CD14-positive monocyte (primary cell): Measurements from ENCODE around the gene TDRD7. TPM values are rescaled to one million over a fixed set of nuclear protein-coding genes. Genes with fewer than 3 reads are reported as not detected.

Experiments
- DNase-seq, 3 donors: peaks; one replicate each; pipeline ENCODE4 v3.0.0-alpha.2; 2011 to 2022
- H2AFZ ChIP-seq: 2 replicates; pipeline ENCODE4 v1.6.0; 2012; ENCODE audit warnings: mild to moderate bottlenecking, low read depth, low read length, inconsistent platforms; ENCODE audit not compliant: insufficient read depth, poor library complexity, severe bottlenecking
- H3K27ac ChIP-seq, 2 donors: 1 replicate in 1 of 2; 2 replicates in 1 of 2; pipeline ENCODE4 v1.5.1; 2012 to 2013; ENCODE audit warnings: low read length in 2 of 2, control low read depth in 1 of 2, inconsistent platforms in 1 of 2, low read depth in 1 of 2, mild to moderate bottlenecking in 1 of 2
- H3K27me3 ChIP-seq, 2 donors: one replicate each; pipeline versions ENCODE4 v1.6.0 to v1.6.1; 2011 to 2013; ENCODE audit warnings: low read length in 2 of 2; ENCODE audit not compliant: control insufficient read depth in 2 of 2, insufficient read depth in 2 of 2
- H3K36me3 ChIP-seq, 2 donors: replicated peaks in 1 of 2; 1 replicate in 1 of 2; 2 replicates in 1 of 2; pipeline versions ENCODE4 v1.5.1 to v1.6.1; 2012 to 2013; ENCODE audit warnings: low read length in 2 of 2, control low read depth in 1 of 2, inconsistent platforms in 1 of 2, mild to moderate bottlenecking in 1 of 2; ENCODE audit not compliant: insufficient read depth in 2 of 2, control insufficient read depth in 1 of 2
- H3K4me1 ChIP-seq, 2 donors: 1 replicate in 1 of 2; 2 replicates in 1 of 2; pipeline versions ENCODE4 v1.5.1 to v1.6.1; 2012 to 2013; ENCODE audit warnings: low read length in 2 of 2, control low read depth in 1 of 2, inconsistent platforms in 1 of 2, mild to moderate bottlenecking in 1 of 2, moderate library complexity in 1 of 2; ENCODE audit not compliant: insufficient read depth in 2 of 2, control insufficient read depth in 1 of 2
- H3K4me2 ChIP-seq: replicated peaks from 2 replicates; pipeline ENCODE3; 2012; ENCODE audit warnings: low read length, moderate library complexity, mild to moderate bottlenecking; ENCODE audit not compliant: poor library complexity, severe bottlenecking; ENCODE audit errors: extremely low read depth
- H3K4me3 ChIP-seq, 3 experiments: fragments of 200-600 bp in 1 of 3; sonication (generic) in 1 of 3; replicated peaks in 1 of 3; 1 replicate in 2 of 3; 2 replicates in 1 of 3; pipeline ENCODE4 v1.5.1; 2011 to 2013; ENCODE audit warnings: low read length in 3 of 3, mild to moderate bottlenecking in 3 of 3, control low read depth in 2 of 3, low read depth in 2 of 3, inconsistent platforms in 1 of 3, moderate library complexity in 1 of 3
- H3K79me2 ChIP-seq: 2 replicates; pipeline ENCODE4 v1.6.0; 2012; ENCODE audit warnings: mild to moderate bottlenecking, control low read depth, inconsistent platforms, low read length, moderate library complexity; ENCODE audit not compliant: insufficient read depth
- H3K9ac ChIP-seq: 2 replicates; pipeline ENCODE4 v1.6.0; 2017; ENCODE audit warnings: low read length, mild to moderate bottlenecking; ENCODE audit not compliant: insufficient read depth, poor library complexity, severe bottlenecking
- H3K9me3 ChIP-seq, 2 donors: replicated peaks in 1 of 2; 1 replicate in 1 of 2; 2 replicates in 1 of 2; pipeline versions ENCODE4 v1.5.1 to v1.6.1; 2012 to 2013; ENCODE audit warnings: low read length in 2 of 2, control low read depth in 1 of 2; ENCODE audit not compliant: control insufficient read depth in 1 of 2, insufficient read depth in 1 of 2
- H4K20me1 ChIP-seq: 2 replicates; pipeline ENCODE4 v1.6.0; 2012; ENCODE audit warnings: mild to moderate bottlenecking, low read length, control low read depth, moderate library complexity; ENCODE audit not compliant: insufficient read depth
- H3K27ac Mint-ChIP-seq, 7 donors: one replicate each; pipeline ENCODE4 v1.8.0; 2020; ENCODE audit warnings: mild to moderate bottlenecking in 7 of 7, mixed read lengths in 7 of 7, moderate library complexity in 6 of 7, inconsistent platforms in 2 of 7
- H3K27me3 Mint-ChIP-seq, 3 donors: one replicate each; pipeline ENCODE4 v1.8.0; 2021 to 2022; ENCODE audit warnings: low read depth in 3 of 3, mild to moderate bottlenecking in 3 of 3, mixed read lengths in 3 of 3, moderate library complexity in 3 of 3, inconsistent platforms in 1 of 3
- H3K36me3 Mint-ChIP-seq, 2 donors: one replicate each; pipeline ENCODE4 v1.8.0; 2020; ENCODE audit warnings: mixed read lengths in 2 of 2, inconsistent platforms in 1 of 2, mild to moderate bottlenecking in 1 of 2
- H3K4me1 Mint-ChIP-seq: one replicate; pipeline ENCODE4 v1.8.0; 2020; ENCODE audit warnings: mild to moderate bottlenecking, mixed read lengths
- H3K4me3 Mint-ChIP-seq, 2 donors: one replicate each; pipeline ENCODE4 v1.8.0; 2020; ENCODE audit warnings: mild to moderate bottlenecking in 2 of 2, mixed read lengths in 2 of 2, moderate library complexity in 1 of 2
- H3K9me3 Mint-ChIP-seq, 7 donors: one replicate each; pipeline ENCODE4 v1.8.0; 2020 to 2022; ENCODE audit warnings: mixed read lengths in 7 of 7, mild to moderate bottlenecking in 6 of 7, moderate library complexity in 6 of 7, inconsistent platforms in 2 of 7
- CTCF ChIP-seq: fragments of 200-600 bp; IDR thresholded peaks from one replicate; pipeline ENCODE4 v1.8.0; 2022; ENCODE audit warnings: antibody characterized with exemption, mild to moderate bottlenecking
- WGBS: methylation state at CpG from one replicate; pipeline ENCODE4 v1.1.5; 2013; ENCODE audit warnings: missing lambda C conversion rate; ENCODE audit not compliant: insufficient coverage; 5-methylcytosine and 5-hydroxymethylcytosine counted together
- intact Hi-C, 2 donors: fragments of 100-400 bp; cut with micrococcal nuclease; formaldehyde crosslinking; loops; one replicate each; pipeline versions ENCODE4 v1.15.0 to v1.15.1; 2023
- polyA plus RNA-seq, 3 donors: library from polyadenylated mRNA; depleted of rRNA in 1 of 3; unstranded in 2 of 3; stranded (reverse) in 1 of 3; fragments of 300-500 nt in 2 of 3; fragments of >200 nt in 1 of 3; fragmentation: Illumina TruSeq in 2 of 3; gene quantifications; 1 replicate in 2 of 3; 2 replicates in 1 of 3; pipeline ENCODE4 v1.2.3, GENCODE V29; 2012 to 2021

The TDRD7 gene
- polyA plus RNA-seq, 3 donors: 8.1 to 12.0 (median 11.1) TPM

- Mint-ChIP-seq H3K4me1 (peaks cover 2% of the 10 kb centered on the region), H3K36me3 (no peaks in the 10 kb centered on the region), H3K4me3 (no peak overlapping the region), H3K9me3 (peaks cover 0 to 2% (median 0%) of the 10 kb centered on the region in 7 donors), H3K27me3 (peaks cover 1 to 3% (median 2%) of the 10 kb centered on the region in 3 donors), H3K27ac (no peak overlapping the region)
- H3K4me1 ChIP-seq: no peaks in the 10 kb centered on the region
- no peaks in the 10 kb centered on the region for H3K27me3 ChIP-seq
- WGBS: 99% methylated on average over 6 of the region's 7 CpGs
- H4K20me1 ChIP-seq: no peaks in the 10 kb centered on the region
- H3K9me3 ChIP-seq: no peaks in the 10 kb centered on the region
- TF ChIP-seq CTCF: no peak
- no peak overlapping the region for H2AFZ ChIP-seq
- no peak overlapping the region for H3K9ac ChIP-seq
- no peak overlapping the region for H3K27ac ChIP-seq
- H3K4me2 ChIP-seq: no peak overlapping the region
- intact Hi-C loops: no loop called here
- no peaks in the 10 kb centered on the region for H3K79me2 ChIP-seq
- no peaks in the 10 kb centered on the region for H3K36me3 ChIP-seq
- no peak for DNase-seq
- no peak overlapping the region for H3K4me3 ChIP-seq
These were observed 115.1 kb downstream of the TDRD7 start for GRCh38 chr9:97526895-97527575.

GRCh38 chr9:97527626-97528528, 116.0 kb downstream of the TDRD7 start:
- H3K4me1 ChIP-seq: no peaks in the 10 kb centered on the region
- WGBS: 95% methylated on average over 13 of the region's 18 CpGs
- intact Hi-C loops: no loop called here
- H3K79me2 ChIP-seq: no peaks in the 10 kb centered on the region
- no peaks in the 10 kb centered on the region for H3K9me3 ChIP-seq
- no peaks in the 10 kb centered on the region for H3K36me3 Mint-ChIP-seq
- no peak overlapping the region for H3K4me3 Mint-ChIP-seq
- no peak overlapping the region for H3K4me3 ChIP-seq
- H3K27ac ChIP-seq: no peak overlapping the region
- H3K36me3 ChIP-seq: no peaks in the 10 kb centered on the region
- H3K9me3 Mint-ChIP-seq: peaks cover 0 to 2% (median 0%) of the 10 kb centered on the region in 7 donors
- H3K4me2 ChIP-seq: no peak overlapping the region
- no peak for TF ChIP-seq CTCF
- DNase-seq: no peak
- H3K4me1 Mint-ChIP-seq: peaks cover 2% of the 10 kb centered on the region
- H2AFZ ChIP-seq: no peak overlapping the region
- no peak overlapping the region for H3K9ac ChIP-seq
- H3K27ac Mint-ChIP-seq: no peak overlapping the region
- peaks cover 1 to 3% (median 2%) of the 10 kb centered on the region in 3 donors for H3K27me3 Mint-ChIP-seq
- no peaks in the 10 kb centered on the region for H3K27me3 ChIP-seq
- H4K20me1 ChIP-seq: no peaks in the 10 kb centered on the region
